IPS-NIHi7 (cell line): ENCODE data around the gene EPHB1.

ENCODE experiments used
- DNase-seq: peaks from one replicate; pipeline ENCODE4 v3.0.0; 2012; ENCODE audit warnings: mixed read lengths; ENCODE audit errors: extremely low spot score

The EPHB1 gene

DNA sequence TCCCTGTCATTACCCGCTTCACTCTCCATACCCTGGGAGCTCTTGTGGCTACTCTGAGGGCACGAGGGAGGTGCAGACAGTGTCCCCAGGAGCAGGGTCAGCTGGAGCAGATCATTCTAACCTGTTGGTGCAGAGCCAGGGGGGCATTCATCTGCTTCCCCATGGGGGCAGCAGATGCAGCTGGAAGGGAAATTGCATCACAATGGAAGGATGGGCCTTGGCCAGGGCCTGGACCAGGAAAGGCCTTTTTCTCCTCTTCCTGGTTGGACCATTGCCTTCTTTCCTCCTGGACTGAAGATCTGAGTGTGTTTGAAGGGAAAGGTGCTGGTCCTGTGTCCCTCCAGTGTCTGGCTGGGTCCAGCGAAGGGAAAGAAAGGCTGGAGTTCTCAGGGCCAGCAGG is 55.7 kb downstream of the EPHB1 start:
- DNase-seq = no peak

DNA sequence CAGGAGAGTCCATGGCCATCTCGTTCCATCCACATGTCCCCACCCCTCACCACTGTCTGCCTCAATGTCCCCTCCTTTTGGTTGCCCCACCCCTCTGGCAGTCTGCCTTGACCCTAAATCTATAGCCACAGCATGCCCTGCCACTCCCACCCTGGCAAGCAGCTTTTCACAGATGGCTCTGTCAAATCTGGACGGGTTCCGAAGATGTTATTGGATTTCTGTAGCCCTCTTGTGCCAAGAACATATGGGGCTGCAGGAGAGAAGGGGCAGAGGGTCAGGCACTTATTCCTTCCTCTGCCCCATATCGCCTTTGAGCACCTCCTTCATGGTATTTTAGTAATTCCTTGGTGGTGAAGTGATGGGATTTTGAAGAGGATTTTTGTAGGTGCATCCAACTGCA is 57.1 kb downstream of the EPHB1 start:
- no peak for DNase-seq

DNA sequence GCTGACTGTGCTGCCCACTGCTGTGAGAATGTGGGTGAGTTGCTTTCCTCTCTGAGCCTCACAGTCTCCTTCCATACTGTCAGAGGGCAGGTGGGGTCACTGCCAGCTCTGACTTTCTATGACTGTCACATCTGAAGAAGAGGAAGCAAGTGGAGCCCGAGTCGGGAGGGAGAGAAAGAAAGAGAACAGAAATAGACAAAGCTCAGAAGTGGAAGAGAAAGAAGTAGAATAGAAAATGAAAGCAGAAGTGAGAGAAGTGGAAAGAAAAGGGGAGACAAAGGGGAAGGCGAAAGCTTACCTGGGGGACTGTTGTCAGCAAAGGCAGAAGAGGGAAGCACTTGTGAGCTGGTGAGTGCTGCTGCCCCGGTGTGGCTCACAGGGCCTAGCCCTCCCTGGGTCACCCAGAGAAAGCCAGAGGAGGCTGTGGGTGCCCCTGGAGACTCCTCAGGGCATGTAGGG is 57.9 kb downstream of the EPHB1 start:
- no peak for DNase-seq

DNA sequence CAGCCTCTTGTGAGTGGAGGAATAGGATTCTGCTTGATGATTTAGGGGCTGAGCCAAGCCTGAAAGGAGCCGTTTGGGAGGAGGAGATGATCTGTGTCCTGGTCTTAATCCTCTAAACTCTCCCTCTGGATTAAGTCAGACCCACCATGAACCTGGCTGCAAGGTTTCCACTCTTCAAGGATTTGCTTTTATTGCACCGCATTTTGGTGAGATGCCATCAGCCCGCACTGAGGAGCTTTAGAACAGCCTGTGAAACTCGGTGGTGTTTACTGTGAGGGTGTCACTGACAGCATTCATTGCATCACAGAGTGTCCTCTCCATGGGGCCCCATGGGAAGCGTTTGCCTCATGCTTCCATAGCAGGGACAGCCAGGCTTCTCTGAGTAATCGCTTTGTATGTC is 59.2 kb downstream of the EPHB1 start:
- DNase-seq = no peak

DNA sequence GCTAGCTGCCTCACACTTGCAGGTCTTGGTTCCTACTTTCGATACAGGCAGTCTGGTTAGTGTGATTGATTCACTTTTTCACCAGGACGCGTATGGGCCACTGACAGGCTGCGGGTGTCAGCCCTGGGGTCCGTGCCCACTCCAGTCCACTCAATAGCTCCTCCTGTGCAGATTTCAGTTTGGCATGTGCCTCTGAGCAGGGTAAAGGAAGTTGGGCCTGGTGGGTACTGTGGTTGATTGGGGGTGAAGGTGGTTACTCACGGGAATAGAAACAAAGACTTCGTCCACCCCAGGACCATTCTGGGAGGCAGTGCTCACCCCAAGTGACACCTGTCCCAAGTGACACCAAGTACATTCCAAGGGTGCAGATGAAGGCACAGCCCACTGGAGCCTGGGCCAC is 62.3 kb downstream of the EPHB1 start:
- no peak for DNase-seq

DNA sequence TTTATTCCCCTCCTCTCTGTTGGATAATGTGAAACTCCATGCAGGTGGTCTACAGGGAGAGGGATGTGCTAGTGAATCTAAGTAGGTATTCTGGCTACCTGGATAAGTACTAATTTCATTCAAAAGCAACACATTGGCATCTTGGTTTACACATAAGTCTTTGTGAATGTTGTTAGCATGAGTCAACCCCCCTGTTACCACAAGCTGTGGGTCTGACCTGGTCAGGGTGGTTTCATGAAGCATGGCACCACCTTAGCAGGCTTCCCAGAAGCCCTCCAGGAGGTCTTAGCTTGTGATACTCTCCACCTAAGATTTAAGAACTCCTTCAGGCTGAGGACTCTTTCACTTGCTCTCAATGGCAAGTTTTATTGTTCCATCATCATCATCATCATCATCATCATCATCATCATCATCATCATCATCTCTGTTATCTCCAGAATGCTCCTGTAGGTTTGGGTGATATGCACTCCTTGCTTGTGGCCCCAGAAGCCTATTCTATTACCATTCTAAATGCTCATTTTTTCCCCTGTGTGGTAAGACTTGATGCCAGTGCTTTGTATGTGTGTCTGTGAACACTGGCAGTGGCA is 62.8 kb downstream of the EPHB1 start:
- DNase-seq = no peak

DNA sequence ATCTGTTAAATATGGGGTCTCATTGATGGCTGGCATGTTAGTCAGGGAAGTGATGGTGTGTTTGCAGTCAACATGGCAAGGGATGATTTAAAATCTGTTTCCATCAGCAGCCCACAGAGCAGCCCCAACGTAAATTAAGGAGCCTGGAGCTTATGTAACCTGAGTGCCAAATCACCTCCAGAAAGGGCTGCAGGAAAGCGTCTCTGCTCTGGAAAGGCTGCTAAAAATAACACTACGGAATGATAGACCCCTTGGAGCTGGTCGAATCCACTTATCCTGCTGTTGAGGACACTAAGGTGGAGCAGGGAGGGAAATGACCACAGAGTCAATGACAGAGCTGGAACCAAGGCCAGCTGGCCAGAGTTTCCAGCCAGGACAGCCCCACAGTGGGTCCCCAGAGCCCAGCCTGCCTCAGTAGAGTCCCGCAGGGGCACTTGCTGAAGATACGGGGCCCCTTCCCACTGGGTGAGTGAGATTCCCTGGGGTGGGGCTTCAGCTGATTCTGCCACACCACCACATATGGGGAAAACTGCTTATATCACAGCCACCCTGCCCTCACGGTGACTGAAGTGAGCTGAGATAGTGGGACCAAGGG is 63.5 kb downstream of the EPHB1 start:
- DNase-seq = no peak

DNA sequence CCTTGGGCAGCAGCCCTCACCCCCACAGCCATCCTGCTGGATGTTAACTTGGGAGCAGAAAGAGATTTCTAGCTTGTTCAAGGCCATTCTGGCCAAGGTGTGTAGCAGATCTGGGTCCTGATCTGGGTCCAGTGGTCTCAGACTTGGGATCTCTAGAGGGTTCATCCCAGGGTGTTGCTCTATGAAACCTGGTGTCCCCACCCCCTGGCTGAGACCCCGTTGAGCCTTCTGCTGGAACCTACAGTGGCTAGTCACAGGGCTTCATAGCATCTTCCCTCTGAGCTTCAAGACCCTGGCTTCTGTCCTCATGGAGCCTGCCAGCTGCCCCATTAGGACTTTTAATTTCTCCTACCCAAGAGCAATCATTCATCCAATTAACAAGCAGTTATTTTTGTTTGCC is 64.3 kb downstream of the EPHB1 start:
- no peak for DNase-seq

DNA sequence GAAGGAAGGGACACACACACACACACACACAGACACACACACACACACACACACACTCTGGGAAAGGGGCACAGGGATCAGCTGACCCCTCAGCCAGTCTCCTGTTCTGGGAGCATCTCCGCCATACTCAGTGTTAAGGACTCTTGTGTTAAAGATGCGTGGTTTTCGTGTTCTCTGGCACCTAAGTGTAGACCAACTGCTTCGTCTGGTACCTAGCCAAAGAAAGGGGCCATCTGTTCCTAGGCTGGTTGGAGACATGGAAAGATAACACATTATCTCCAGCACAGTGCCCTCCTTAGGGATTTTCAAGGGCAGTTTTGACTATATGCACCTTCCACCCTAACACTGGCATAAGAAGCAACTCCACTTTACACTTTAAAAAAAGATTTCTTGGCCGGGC is 65.1 kb downstream of the EPHB1 start:
- DNase-seq = no peak

DNA sequence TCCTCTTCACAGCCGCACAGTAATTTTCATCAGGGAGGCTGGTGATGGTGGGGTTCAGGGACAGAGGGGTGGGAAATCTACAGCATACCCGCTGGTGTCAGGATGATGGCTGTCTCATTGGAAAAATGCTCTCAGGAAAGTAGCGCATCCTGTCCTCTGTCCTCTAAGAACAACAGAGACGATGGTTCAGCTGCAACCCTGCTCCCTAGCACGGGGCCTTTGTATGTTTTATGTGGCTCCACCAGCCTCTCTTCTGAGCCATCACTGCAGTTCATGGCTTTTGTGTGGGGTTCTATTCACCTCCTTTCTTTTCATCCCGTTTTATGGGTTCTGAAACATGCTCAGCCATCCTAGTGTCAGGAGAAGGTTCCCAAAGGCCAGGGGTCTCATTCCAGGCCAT is 68.9 kb downstream of the EPHB1 start:
- DNase-seq = no peak

DNA sequence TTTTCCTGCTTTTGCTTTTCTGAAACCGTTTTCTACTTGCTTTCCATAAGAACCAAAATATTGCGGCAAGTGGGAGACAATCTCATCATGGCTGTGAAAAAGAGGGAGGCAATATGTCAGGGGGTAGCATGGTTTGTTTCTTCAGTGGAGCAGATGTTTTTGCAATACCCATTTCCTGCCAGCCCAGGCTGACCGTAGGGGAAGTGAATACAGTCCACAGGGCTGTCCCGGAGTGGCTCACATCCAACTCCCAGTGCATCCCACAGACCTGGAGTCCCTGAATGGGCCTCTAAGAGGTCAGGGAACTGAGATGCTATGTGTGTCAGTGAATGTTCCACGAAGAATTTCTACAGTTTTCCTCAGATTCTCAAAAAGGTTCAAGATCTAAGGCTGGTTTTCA is 69.6 kb downstream of the EPHB1 start:
- DNase-seq = no peak

DNA sequence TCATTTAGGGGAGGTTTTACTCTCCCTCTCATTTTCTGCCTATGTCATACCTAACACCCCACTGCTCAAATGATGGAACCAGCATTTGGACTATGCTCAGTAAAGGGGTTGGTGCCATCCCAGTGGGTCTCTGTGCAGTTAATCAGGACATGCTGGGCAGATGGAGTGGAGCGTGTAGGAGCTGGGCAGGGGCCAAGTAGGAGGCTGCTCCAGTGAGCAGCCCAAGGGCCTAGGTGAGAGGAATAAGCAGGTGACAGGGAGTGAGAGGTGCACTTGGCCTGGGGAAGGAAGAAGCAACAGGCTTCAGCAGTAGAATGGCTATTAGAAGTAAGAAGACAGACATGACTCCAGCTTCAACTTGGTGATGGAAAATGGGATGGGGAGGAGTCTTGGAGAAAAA is 72.2 kb downstream of the EPHB1 start:
- no peak for DNase-seq

DNA sequence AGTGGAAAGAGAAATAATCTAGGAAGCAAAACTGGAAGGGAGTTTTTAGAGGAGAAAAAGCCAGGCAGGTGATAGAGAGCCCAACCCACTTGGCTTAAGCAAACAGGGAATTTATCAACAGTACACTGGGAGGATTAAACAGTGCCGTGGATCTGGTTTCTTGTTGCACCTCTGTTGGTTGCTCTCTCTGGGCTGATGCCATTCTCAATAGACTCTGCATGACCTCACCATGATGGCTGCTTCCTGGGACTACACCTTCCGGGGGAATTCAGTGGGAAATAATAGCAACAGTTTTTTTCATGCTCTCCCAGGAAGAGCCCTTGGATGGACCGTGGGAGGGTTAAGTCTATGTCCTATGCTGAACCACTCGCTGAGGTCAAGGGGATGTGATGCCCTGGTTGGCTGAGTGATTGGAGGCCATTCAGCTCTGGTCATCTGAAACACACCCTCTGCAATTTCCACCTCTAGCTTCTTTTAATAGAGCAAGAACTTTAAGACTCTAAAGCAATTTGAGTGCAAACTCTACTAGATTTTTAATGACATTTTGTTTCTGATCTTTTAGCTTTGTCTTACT is 74.2 kb downstream of the EPHB1 start:
- no peak for DNase-seq

DNA sequence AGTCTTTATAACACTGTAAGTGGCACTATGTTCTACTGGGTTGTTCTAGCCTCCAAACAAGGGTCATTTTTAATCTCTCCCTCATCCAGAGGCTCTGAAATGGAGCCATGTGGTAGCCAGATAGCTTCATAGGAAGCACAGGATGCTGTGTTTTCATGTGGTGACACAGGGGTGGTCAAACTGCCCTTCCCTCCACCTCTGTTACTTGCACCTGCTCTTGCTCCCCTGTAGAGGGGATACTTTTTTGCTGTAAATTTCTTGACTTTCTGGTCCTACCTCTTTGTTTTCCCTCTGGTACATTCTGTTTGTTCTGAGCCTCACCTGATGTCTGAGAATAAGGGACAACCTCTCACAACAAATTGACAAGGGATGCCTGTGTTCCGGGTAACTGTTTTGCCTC is 76.8 kb downstream of the EPHB1 start:
- DNase-seq = no peak

DNA sequence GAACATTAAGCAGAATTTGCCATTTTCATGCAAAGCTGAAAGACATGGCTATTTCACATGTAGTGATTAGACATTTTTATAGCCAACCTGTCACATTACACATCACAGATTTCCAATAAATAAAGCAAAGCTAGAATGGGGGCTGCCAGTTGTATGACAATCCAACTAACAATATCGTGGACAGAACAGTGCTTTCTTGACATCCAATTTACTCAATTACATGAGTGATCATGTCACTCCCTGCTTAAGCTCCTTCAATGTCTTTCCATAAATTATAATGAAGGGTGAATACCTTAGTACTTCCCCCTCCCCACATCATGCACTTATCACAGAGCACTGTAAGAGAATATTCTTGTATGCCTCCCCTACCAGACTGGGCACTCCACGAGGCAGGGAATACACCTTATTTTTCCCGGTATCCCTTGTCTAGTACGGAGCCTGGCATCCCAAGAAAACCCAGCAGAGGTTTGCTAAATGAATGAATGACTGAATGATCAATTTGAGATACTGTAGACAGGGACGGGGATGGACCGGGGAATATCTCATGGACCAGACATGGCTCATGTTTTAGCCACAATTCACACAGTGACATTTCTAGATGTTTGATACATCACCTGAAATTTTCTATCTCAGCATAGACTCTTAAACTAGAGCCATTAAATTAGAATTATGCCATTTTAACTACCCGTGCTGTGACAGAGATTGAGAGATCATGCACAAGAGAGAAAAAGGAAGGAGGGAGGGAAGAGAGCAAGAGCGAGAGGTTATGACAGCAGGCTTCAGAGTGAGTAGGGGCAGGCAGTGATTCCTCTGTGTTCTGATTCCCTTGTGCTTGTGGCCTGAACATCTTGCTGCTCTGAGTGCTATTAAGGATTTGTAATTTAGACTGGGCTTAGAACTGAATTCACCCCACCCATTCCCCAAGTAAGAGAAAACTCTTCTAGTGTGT is 77.7 kb downstream of the EPHB1 start:
- no peak for DNase-seq

DNA sequence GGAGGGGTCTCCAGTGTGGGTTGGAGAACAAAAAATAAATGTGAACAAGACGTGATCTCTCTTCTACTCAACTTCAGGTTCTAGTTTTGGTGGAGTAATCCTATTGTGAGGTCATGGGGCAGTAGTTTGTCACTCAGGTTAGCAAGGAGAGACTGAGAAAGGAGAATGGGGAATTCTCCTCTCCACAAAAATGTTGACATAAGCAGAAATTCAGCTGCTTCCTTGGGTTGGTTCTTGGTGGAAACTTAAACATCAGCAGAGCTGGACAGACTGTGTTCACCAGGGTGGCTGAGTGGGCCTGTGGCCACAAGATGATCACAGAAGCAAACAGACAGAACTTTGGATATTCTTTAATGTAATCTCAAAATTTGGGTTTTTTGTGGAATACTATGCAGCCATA is 78.7 kb downstream of the EPHB1 start:
- no peak for DNase-seq

DNA sequence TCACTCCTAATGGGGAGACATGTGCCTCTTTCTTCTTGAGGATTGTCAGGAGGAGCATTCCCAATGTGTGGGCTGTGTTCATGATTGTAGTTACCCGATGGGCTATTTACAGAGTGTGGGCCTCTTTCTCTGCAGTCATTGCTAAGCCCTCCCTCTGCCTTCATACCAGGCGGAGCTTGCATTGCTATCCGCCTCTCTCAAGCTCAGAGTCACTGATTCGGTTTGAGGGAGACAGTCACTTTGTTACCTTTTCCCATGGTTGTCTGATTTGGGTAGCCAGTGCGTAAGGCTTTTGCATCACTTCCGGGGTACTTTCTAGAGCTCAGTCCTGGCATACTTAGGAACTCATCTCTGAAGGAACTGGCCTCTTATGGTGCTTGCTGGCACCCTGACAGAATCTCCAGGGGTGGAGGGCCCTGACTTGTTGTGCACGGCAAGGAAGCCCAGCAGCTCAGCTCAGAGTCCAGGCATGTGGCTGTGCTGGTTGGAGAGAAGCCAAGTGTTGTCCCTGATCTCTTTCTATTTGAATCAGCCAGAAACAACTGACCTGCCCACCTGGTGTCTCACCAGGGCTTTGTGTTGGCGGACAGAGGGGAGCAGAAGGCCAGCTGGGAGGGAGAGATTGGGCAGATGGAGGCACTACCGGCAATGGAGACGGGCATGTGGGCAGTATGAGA is 79.8 kb downstream of the EPHB1 start:
- DNase-seq = no peak

DNA sequence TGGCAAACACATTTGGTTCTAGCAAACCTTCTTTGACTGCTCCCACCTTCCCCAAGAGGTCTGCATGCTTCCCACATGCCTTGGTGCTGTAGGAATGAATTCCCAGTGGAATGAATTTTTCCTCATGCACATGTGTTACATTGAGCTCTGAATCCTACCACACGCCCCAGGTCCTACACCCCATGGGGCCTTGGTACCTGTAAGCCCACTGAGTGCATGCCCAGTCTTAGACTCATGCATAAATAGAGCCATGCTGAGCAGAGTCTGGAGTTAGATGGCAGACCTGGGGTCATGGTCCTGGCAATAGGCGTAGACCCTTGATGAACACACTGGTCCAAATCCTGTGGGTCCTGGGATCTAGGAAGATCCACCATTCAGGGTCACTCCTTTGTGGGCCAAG is 81.8 kb downstream of the EPHB1 start:
- DNase-seq = no peak

DNA sequence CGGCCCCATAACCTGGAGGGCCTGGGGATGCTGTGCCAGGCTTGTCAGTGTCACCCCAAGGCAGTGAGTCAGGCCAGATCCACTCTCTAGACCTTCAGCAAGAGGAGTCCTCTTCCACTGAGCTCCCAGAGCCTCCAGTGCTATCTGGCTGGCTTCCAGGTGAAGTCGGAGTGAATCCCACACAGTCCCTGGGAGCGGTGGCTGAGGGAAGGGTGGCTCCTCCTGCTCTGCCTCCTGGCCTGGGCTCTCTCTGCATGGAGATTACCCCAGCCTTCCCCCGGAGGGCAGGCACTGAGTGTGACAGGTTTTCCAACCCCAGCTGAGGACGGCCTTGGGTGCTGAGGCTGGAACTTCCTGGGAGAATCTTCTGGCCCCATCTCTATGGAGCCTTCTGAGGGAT is 82.7 kb downstream of the EPHB1 start:
- no peak for DNase-seq

DNA sequence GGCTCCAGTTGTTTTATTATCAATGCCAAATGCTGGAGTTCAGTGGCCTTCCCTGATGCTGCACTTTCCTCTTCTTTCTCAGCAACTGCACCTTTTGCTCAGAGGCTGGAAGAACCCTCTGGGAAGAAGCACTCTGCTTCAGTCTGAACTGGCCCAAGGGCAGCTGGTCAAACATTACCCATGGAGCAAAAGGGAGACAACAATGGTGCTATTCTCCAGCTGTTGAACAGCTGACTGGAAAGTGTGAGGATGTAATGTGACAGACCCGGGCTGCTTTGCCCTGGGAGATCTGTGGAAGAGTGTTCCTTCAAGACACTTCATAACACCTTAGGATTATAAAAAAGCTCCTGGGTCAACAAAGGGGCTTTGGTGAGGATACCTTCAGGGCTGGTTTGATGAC is 84.9 kb downstream of the EPHB1 start:
- DNase-seq = no peak

DNA sequence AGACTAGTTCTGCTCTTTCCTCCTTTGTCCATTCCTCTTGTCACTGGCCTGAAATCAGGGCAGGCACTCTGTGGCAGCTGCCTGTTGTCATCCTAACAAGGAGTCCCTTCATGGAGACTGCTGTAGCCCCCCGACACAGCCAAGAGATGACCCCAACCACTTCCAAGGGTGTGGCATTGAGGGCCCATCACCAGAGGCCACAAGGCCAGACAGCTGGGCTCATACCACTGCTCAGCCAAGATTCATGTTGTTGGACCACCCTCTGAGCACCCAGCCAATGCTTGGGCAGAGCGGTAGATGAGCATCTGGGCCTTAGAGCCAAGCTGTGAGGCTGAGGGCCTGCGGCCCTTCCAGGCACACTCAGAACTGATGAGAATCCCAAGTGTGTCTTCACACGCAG is 85.4 kb downstream of the EPHB1 start:
- DNase-seq = no peak

DNA sequence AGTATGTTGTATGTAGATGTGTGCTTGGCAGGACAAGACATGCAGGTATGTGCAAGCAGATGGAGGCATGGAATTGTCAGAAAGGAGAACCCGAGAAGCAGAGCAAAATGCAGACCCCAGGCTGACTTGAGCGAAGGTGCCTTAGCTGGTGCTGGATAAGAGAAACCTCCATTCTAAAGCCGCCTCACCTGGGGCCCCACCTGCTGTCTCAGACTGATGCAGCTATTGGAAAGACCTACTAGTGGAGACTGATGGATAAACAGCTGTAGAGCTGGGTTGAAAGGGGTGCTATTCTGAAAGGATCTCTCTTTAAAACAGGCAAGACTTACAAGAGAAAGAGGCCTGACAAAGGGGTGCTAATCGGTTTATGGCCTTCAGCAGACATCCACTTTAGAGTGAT is 86.2 kb downstream of the EPHB1 start:
- no peak for DNase-seq
